ENCODE results near the gene CREBRF.
"Not testable (repeated sequence)": the region's sequence is repeated elsewhere in the genome, so short reads cannot be mapped to it uniquely, and the experiment has no call there.

CREBRF gene

GRCh38 chr5:173014671-173015070 is 41.5 kb upstream of the CREBRF start:
- H3K27ac ChIP-seq (ENCODE audit: low read depth, low read length): no peak overlapping the region
- peaks cover 8% of the 10 kb centered on the region for H3K79me1 ChIP-seq (ENCODE audit: low read length)
- no peak overlapping the region for H2BK120ac ChIP-seq (ENCODE audit: low read depth, low read length)
- H2BK15ac ChIP-seq (replicated peaks; ENCODE audit: low read depth): no peak overlapping the region
- no peak overlapping the region for H4K8ac ChIP-seq (ENCODE audit: low read depth, low read length)
- DNase-seq: no peak
- no peak overlapping the region for H3K4me2 ChIP-seq (ENCODE audit: low read length)
- no peak overlapping the region for H3K56ac ChIP-seq (ENCODE audit: low read length)
- no peaks in the 10 kb centered on the region for H3K27me3 ChIP-seq (ENCODE audit: insufficient read depth, low read length, poor library complexity)
- H3K79me2 ChIP-seq (ENCODE audit: control insufficient read depth, insufficient read depth, low read length): peaks cover 6% of the 10 kb centered on the region
- H3K18ac ChIP-seq (ENCODE audit: low read length): no peak overlapping the region
- no peak overlapping the region for H4K5ac ChIP-seq (ENCODE audit: low read length)
- no peak overlapping the region for H3K4ac ChIP-seq (ENCODE audit: low read depth, low read length)
- H3K9ac ChIP-seq (ENCODE audit: low read length): no peak overlapping the region
- H3K36me3 ChIP-seq (ENCODE audit: control insufficient read depth, insufficient read depth, low read length): no peaks in the 10 kb centered on the region
- peaks cover 13% of the 10 kb centered on the region for H3K4me1 ChIP-seq (ENCODE audit: control insufficient read depth, low read depth, low read length)
- no CpG with 5 or more reads among the region's 4 CpGs for WGBS (ENCODE audit: extremely low coverage, insufficient coverage, low lambda C conversion rate)
- H2BK5ac ChIP-seq (ENCODE audit: low read length): no peak overlapping the region
- no peak overlapping the region for H3K23ac ChIP-seq (ENCODE audit: low read length)
- no peak overlapping the region for H2AK5ac ChIP-seq (ENCODE audit: low read length)
- no peak overlapping the region for H3K4me3 ChIP-seq (ENCODE audit: low read length)

GRCh38 chr5:173015192-173015591 is 41.0 kb upstream of the CREBRF start:
- Histone ChIP-seq H3K27me3 (ENCODE audit: insufficient read depth, low read length, poor library complexity) (no peaks in the 10 kb centered on the region), H3K4me3 (ENCODE audit: low read length) (no peak overlapping the region), H2AK5ac (ENCODE audit: low read length) (no peak overlapping the region), H3K36me3 (ENCODE audit: control insufficient read depth, insufficient read depth, low read length) (no peaks in the 10 kb centered on the region), H3K56ac (ENCODE audit: low read length) (no peak overlapping the region), H2BK5ac (ENCODE audit: low read length) (no peak overlapping the region), H2BK15ac (replicated peaks; ENCODE audit: low read depth) (no peak overlapping the region), H3K79me2 (ENCODE audit: control insufficient read depth, insufficient read depth, low read length) (peaks cover 6% of the 10 kb centered on the region), H3K9ac (ENCODE audit: low read length) (no peak overlapping the region), H3K79me1 (ENCODE audit: low read length) (peaks cover 8% of the 10 kb centered on the region), H2BK120ac (ENCODE audit: low read depth, low read length) (no peak overlapping the region), H3K4ac (ENCODE audit: low read depth, low read length) (no peak overlapping the region), H3K27ac (ENCODE audit: low read depth, low read length) (no peak overlapping the region), H4K8ac (ENCODE audit: low read depth, low read length) (no peak overlapping the region), H3K23ac (ENCODE audit: low read length) (no peak overlapping the region), H4K5ac (ENCODE audit: low read length) (no peak overlapping the region), H3K18ac (ENCODE audit: low read length) (no peak overlapping the region), H3K4me2 (ENCODE audit: low read length) (no peak overlapping the region), H3K4me1 (ENCODE audit: control insufficient read depth, low read depth, low read length) (peaks cover 13% of the 10 kb centered on the region)
- WGBS (ENCODE audit: extremely low coverage, insufficient coverage, low lambda C conversion rate): no CpG with 5 or more reads among the region's 2 CpGs
- peak; percentile 34 for DNase-seq

GRCh38 chr5:173015598-173016455 is 40.3 kb upstream of the CREBRF start:
- Histone ChIP-seq H2BK15ac (replicated peaks; ENCODE audit: low read depth) (no peak overlapping the region), H3K4me3 (ENCODE audit: low read length) (no peak overlapping the region), H3K4me1 (ENCODE audit: control insufficient read depth, low read depth, low read length) (peaks cover 13% of the 10 kb centered on the region)

GRCh38 chr5:173016598-173017046 is 39.5 kb upstream of the CREBRF start:
- Histone ChIP-seq H3K27me3 (ENCODE audit: insufficient read depth, low read length, poor library complexity) (no peaks in the 10 kb centered on the region), H3K79me2 (ENCODE audit: control insufficient read depth, insufficient read depth, low read length) (peaks cover 6% of the 10 kb centered on the region), H3K27ac (ENCODE audit: low read depth, low read length) (peak overlapping the region; percentile 63), H3K23ac (ENCODE audit: low read length) (no peak overlapping the region), H3K4me1 (ENCODE audit: control insufficient read depth, low read depth, low read length) (peaks cover 13% of the 10 kb centered on the region), H3K79me1 (ENCODE audit: low read length) (peaks cover 7% of the 10 kb centered on the region), H3K9ac (ENCODE audit: low read length) (peak overlapping the region; percentile 23), H3K56ac (ENCODE audit: low read length) (peak overlapping the region; percentile 70), H3K18ac (ENCODE audit: low read length) (peak overlapping the region; percentile 14), H3K4ac (ENCODE audit: low read depth, low read length) (peak overlapping the region; percentile 59), H2BK5ac (ENCODE audit: low read length) (peak overlapping the region; percentile 40), H3K4me3 (ENCODE audit: low read length) (no peak overlapping the region), H3K4me2 (ENCODE audit: low read length) (no peak overlapping the region), H4K5ac (ENCODE audit: low read length) (no peak overlapping the region), H3K36me3 (ENCODE audit: control insufficient read depth, insufficient read depth, low read length) (no peaks in the 10 kb centered on the region), H2BK120ac (ENCODE audit: low read depth, low read length) (no peak overlapping the region), H2BK15ac (replicated peaks; ENCODE audit: low read depth) (no peak overlapping the region), H4K8ac (ENCODE audit: low read depth, low read length) (no peak overlapping the region), H2AK5ac (ENCODE audit: low read length) (no peak overlapping the region)
- peak; percentile 77 for DNase-seq
- WGBS (ENCODE audit: extremely low coverage, insufficient coverage, low lambda C conversion rate): no CpG with 5 or more reads among the region's 4 CpGs

More at GRCh38 chr5:173015598-173016455, 40.3 kb upstream of the CREBRF start:
- Histone ChIP-seq H2BK120ac (ENCODE audit: low read depth, low read length) (no peak overlapping the region), H3K36me3 (ENCODE audit: control insufficient read depth, insufficient read depth, low read length) (no peaks in the 10 kb centered on the region), H4K5ac (ENCODE audit: low read length) (no peak overlapping the region), H3K4me2 (ENCODE audit: low read length) (no peak overlapping the region), H3K18ac (ENCODE audit: low read length) (peak overlapping the region; percentile 14), H2AK5ac (ENCODE audit: low read length) (no peak overlapping the region), H3K27ac (ENCODE audit: low read depth, low read length) (peak overlapping the region; percentile 63), H3K56ac (ENCODE audit: low read length) (peak overlapping the region; percentile 54), H3K27me3 (ENCODE audit: insufficient read depth, low read length, poor library complexity) (no peaks in the 10 kb centered on the region), H2BK5ac (ENCODE audit: low read length) (no peak overlapping the region), H3K79me2 (ENCODE audit: control insufficient read depth, insufficient read depth, low read length) (peaks cover 6% of the 10 kb centered on the region), H3K9ac (ENCODE audit: low read length) (no peak overlapping the region), H4K8ac (ENCODE audit: low read depth, low read length) (no peak overlapping the region), H3K79me1 (ENCODE audit: low read length) (peaks cover 7% of the 10 kb centered on the region), H3K23ac (ENCODE audit: low read length) (no peak overlapping the region), H3K4ac (ENCODE audit: low read depth, low read length) (no peak overlapping the region)
- WGBS (ENCODE audit: extremely low coverage, insufficient coverage, low lambda C conversion rate): no CpG with 5 or more reads among the region's 13 CpGs
- DNase-seq: peak; percentile 83

GRCh38 chr5:173017087-173017486 is 39.1 kb upstream of the CREBRF start:
- H3K23ac ChIP-seq (ENCODE audit: low read length): not testable (repeated sequence)

More at GRCh38 chr5:173017087-173017486, 39.1 kb upstream of the CREBRF start:
- H3K9ac ChIP-seq (ENCODE audit: low read length); H2BK15ac ChIP-seq (replicated peaks; ENCODE audit: low read depth); H4K5ac ChIP-seq (ENCODE audit: low read length); H3K27me3 ChIP-seq (ENCODE audit: insufficient read depth, low read length, poor library complexity); H3K4me3 ChIP-seq (ENCODE audit: low read length); H3K79me1 ChIP-seq (ENCODE audit: low read length); H2AK5ac ChIP-seq (ENCODE audit: low read length); DNase-seq; H3K79me2 ChIP-seq (ENCODE audit: control insufficient read depth, insufficient read depth, low read length); H3K4me2 ChIP-seq (ENCODE audit: low read length); H2BK5ac ChIP-seq (ENCODE audit: low read length); H3K36me3 ChIP-seq (ENCODE audit: control insufficient read depth, insufficient read depth, low read length): not testable (repeated sequence)
- Histone ChIP-seq H4K8ac (ENCODE audit: low read depth, low read length) (peak overlapping the region; percentile 89), H3K4ac (ENCODE audit: low read depth, low read length) (peak overlapping the region; percentile 59), H3K56ac (ENCODE audit: low read length) (peak overlapping the region; percentile 57), H3K4me1 (ENCODE audit: control insufficient read depth, low read depth, low read length) (peaks cover 13% of the 10 kb centered on the region), H3K18ac (ENCODE audit: low read length) (peak overlapping the region; percentile 14), H2BK120ac (ENCODE audit: low read depth, low read length) (peak overlapping the region; percentile 4), H3K27ac (ENCODE audit: low read depth, low read length) (peak overlapping the region; percentile 63)
- WGBS (ENCODE audit: extremely low coverage, insufficient coverage, low lambda C conversion rate): no CpG with 5 or more reads among the region's 15 CpGs

Data from mesendoderm (in vitro differentiated cells).